SK-N-SH treated with all-trans-retinoic acid at 6 μM for 48 hours (cell line): ENCODE data around the gene CDK5RAP2.

Experiments
- ATAC-seq: fragments of 200-7000 bp; cut with Tn5 transposase; 3 replicates; pipeline ENCODE4 v1.9.1; 2020; ENCODE audit warnings: mild to moderate bottlenecking, moderate library complexity
- ARNTL ChIP-seq: fragments of 450-650 bp; formaldehyde crosslinking; IDR thresholded peaks from 2 replicates; pipeline ENCODE4 v1.5.0; 2020; ENCODE audit warnings: low read depth, mild to moderate bottlenecking, moderate library complexity, borderline replicate concordance
- CSDC2 ChIP-seq: fragments of 250-450 bp; sonication (Bioruptor Pico); IDR thresholded peaks from 2 replicates; pipeline ENCODE4 v1.5.0; 2020; ENCODE audit warnings: mild to moderate bottlenecking, moderate library complexity
- CSRNP3 ChIP-seq: fragments of 250-450 bp; sonication (Bioruptor Pico); IDR thresholded peaks from 2 replicates; pipeline ENCODE4 v1.5.1; 2021; ENCODE audit warnings: mild to moderate bottlenecking, moderate library complexity
- ESRRG ChIP-seq: fragments of 250-450 bp; sonication (Bioruptor Pico); IDR thresholded peaks from 2 replicates; pipeline ENCODE4 v1.6.1; 2021; ENCODE audit warnings: mild to moderate bottlenecking
- GLIS3 ChIP-seq: fragments of 250-450 bp; sonication (Bioruptor Pico); IDR thresholded peaks from 2 replicates; pipeline ENCODE4 v1.5.0; 2020; ENCODE audit warnings: mild to moderate bottlenecking, moderate library complexity
- ISL1 ChIP-seq: fragments of 250-450 bp; sonication (Bioruptor Pico); IDR thresholded peaks from 2 replicates; pipeline ENCODE4 v2.1.2; 2022; ENCODE audit warnings: mild to moderate bottlenecking, moderate library complexity
- OSR1 ChIP-seq: fragments of 250-450 bp; sonication (Bioruptor Pico); IDR thresholded peaks from 2 replicates; pipeline ENCODE4 v1.8.0; 2022; ENCODE audit warnings: moderate library complexity, mild to moderate bottlenecking, inconsistent platforms
- POU6F1 ChIP-seq: fragments of 250-450 bp; sonication (Bioruptor Pico); IDR thresholded peaks from 2 replicates; pipeline ENCODE4 v1.8.0; 2021; ENCODE audit warnings: low read depth, mild to moderate bottlenecking, moderate library complexity, borderline replicate concordance
- PPARA ChIP-seq: fragments of 250-450 bp; sonication (Bioruptor Pico); IDR thresholded peaks from 2 replicates; pipeline ENCODE4 v1.5.0; 2020; ENCODE audit warnings: mild to moderate bottlenecking, borderline replicate concordance
- RARB ChIP-seq: fragments of 250-450 bp; sonication (Bioruptor Pico); IDR thresholded peaks from 2 replicates; pipeline ENCODE4 v1.8.0; 2021; ENCODE audit warnings: mild to moderate bottlenecking, moderate library complexity
- SNAI2 ChIP-seq: fragments of 250-450 bp; sonication (Bioruptor Pico); IDR thresholded peaks from 2 replicates; pipeline ENCODE4 v1.5.0; 2020; ENCODE audit warnings: mild to moderate bottlenecking, moderate library complexity
- TCF4 ChIP-seq: fragments of 250-450 bp; sonication (Bioruptor Pico); IDR thresholded peaks from 2 replicates; pipeline ENCODE4 v1.8.0; 2021; ENCODE audit warnings: mild to moderate bottlenecking, moderate library complexity, borderline replicate concordance
- TSHZ2 ChIP-seq: fragments of 250-450 bp; sonication (Bioruptor Pico); IDR thresholded peaks from 2 replicates; pipeline ENCODE4 v1.5.0; 2020; ENCODE audit warnings: mild to moderate bottlenecking, moderate library complexity
- ZC3H10 ChIP-seq: fragments of 250-450 bp; sonication (Bioruptor Pico); IDR thresholded peaks from 2 replicates; pipeline ENCODE4 v1.5.1; 2021; ENCODE audit warnings: mild to moderate bottlenecking, moderate library complexity
- ZFP3 ChIP-seq: fragments of 250-450 bp; sonication (Bioruptor Pico); IDR thresholded peaks from 2 replicates; pipeline ENCODE4 v1.5.0; 2020; ENCODE audit warnings: mild to moderate bottlenecking, moderate library complexity
- ZFP30 ChIP-seq: fragments of 450-650 bp; formaldehyde crosslinking; IDR thresholded peaks from 2 replicates; pipeline ENCODE4 v1.5.0; 2022; ENCODE audit warnings: mild to moderate bottlenecking, moderate library complexity
- ZNF565 ChIP-seq: fragments of 450-650 bp; formaldehyde crosslinking; conservative IDR thresholded peaks from 2 replicates; pipeline ENCODE4 v1.5.0; 2020; ENCODE audit warnings: low read depth, mild to moderate bottlenecking, moderate library complexity
- ZNF70 ChIP-seq: fragments of 450-650 bp; formaldehyde crosslinking; IDR thresholded peaks from 2 replicates; pipeline ENCODE4 v1.5.0; 2020; ENCODE audit warnings: mild to moderate bottlenecking, moderate library complexity
- ZNF8 ChIP-seq: fragments of 450-650 bp; formaldehyde crosslinking; IDR thresholded peaks from 2 replicates; pipeline ENCODE4 v1.5.0; 2020; ENCODE audit warnings: mild to moderate bottlenecking, moderate library complexity
- TF ChIP-seq, protein P1 (sequence below): fragments of 250-450 bp; sonication (Bioruptor Pico); IDR thresholded peaks from 2 replicates; pipeline ENCODE4 v1.5.1; 2020; ENCODE audit warnings: low read depth, mild to moderate bottlenecking, moderate library complexity

The CDK5RAP2 gene

GRCh38 chr9:120413121-120414048 lies 166.6 kb downstream of the CDK5RAP2 start (continued):
- TF ChIP-seq POU6F1 (CRISPR knock-in tag) (no peak), ZNF565 (CRISPR knock-in tag) (no peak), ZFP3 (no peak), ESRRG (CRISPR knock-in tag) (no peak), ZNF70 (CRISPR knock-in tag) (no peak), ZC3H10 (CRISPR knock-in tag) (no peak), PPARA (CRISPR knock-in tag) (no peak)

- peak; percentile 80 for ATAC-seq
- TF ChIP-seq, protein P1, sequence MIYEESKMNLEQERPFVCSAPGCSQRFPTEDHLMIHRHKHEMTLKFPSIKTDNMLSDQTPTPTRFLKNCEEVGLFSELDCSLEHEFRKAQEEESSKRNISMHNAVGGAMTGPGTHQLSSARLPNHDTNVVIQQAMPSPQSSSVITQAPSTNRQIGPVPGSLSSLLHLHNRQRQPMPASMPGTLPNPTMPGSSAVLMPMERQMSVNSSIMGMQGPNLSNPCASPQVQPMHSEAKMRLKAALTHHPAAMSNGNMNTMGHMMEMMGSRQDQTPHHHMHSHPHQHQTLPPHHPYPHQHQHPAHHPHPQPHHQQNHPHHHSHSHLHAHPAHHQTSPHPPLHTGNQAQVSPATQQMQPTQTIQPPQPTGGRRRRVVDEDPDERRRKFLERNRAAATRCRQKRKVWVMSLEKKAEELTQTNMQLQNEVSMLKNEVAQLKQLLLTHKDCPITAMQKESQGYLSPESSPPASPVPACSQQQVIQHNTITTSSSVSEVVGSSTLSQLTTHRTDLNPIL (CRISPR knock-in tag): no peak
- TF ChIP-seq PPARA (CRISPR knock-in tag) (no peak), ISL1 (CRISPR knock-in tag) (no peak), OSR1 (CRISPR knock-in tag) (no peak), RARB (CRISPR knock-in tag) (no peak), CSRNP3 (CRISPR knock-in tag) (no peak), ZNF70 (CRISPR knock-in tag) (no peak), ZNF565 (CRISPR knock-in tag) (no peak), GLIS3 (CRISPR knock-in tag) (no peak), CSDC2 (CRISPR knock-in tag) (no peak), ESRRG (CRISPR knock-in tag) (no peak), TSHZ2 (CRISPR knock-in tag) (no peak), ZC3H10 (CRISPR knock-in tag) (no peak), ZNF8 (no peak), ZFP30 (CRISPR knock-in tag) (no peak), ZFP3 (no peak), POU6F1 (CRISPR knock-in tag) (no peak), SNAI2 (no peak), ARNTL (CRISPR knock-in tag) (no peak)
Measured at GRCh38 chr9:120412425-120412951, 167.5 kb downstream of the CDK5RAP2 start.

DNA sequence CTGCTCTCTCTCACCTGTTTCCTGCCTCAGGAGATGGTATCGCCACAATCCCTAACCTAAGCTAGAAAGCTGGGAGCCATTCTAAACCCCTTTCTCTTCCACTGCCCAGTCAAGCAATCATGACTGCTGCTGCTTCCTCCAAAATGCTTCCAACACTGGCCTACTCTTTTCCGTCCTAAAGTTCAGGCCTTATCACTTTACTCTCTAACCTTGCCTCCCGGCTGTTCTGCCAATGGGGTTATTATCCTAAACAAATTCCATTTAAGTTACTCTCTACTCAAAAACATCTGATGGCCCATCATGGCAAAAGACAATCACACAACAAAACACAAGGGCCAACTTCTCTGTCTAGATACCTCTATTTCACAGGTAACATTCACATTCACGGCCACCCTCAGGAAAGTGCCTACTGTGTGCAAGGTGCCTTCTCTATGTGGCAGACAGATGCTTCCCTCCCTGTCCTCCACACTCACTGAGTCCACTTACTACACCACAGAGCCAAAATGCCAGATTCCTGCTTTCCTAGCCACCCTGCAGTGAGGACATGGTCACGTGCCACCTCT lies 168.0 kb downstream of the CDK5RAP2 start:
- TF ChIP-seq ZFP30 (CRISPR knock-in tag) (no peak), TCF4 (CRISPR knock-in tag) (no peak), RARB (CRISPR knock-in tag) (no peak)

More for the DNA sequence above, 168.0 kb downstream of the CDK5RAP2 start:
- no peak for ATAC-seq
